Lung (tissue), 12 donors: ENCODE data around the gene RTBDN. TPM values are rescaled to one million over a fixed set of nuclear protein-coding genes. Genes with fewer than 3 reads are reported as not detected.

Experiments
- ATAC-seq: fragments of 200-7000 bp; cut with Tn5 transposase; one replicate; pipeline ENCODE4 v1.9.1; 2020; ENCODE audit warnings: moderate number of reproducible peaks; ENCODE audit not compliant: insufficient read depth, low FRiP score
- DNase-seq, 3 donors: peaks; one replicate each; pipeline ENCODE4 v3.0.0-alpha.2; 2013 to 2017
- H3K27ac ChIP-seq, 2 donors: one replicate each; pipeline ENCODE4 v1.5.1; 2013; ENCODE audit warnings: mild to moderate bottlenecking in 2 of 2, moderate library complexity in 2 of 2, control low read depth in 1 of 2, inconsistent platforms in 1 of 2, low read depth in 1 of 2, low read length in 1 of 2
- H3K27me3 ChIP-seq, 3 donors: one replicate each; pipeline ENCODE4 v1.5.1; 2013; ENCODE audit warnings: low read length in 2 of 3; ENCODE audit not compliant: control insufficient read depth in 3 of 3, insufficient read depth in 3 of 3
- H3K36me3 ChIP-seq, 4 donors: one replicate each; pipeline ENCODE4 v1.5.1; 2013; ENCODE audit warnings: low read length in 4 of 4, mild to moderate bottlenecking in 1 of 4, moderate library complexity in 1 of 4; ENCODE audit not compliant: control insufficient read depth in 4 of 4, insufficient read depth in 4 of 4
- H3K4me1 ChIP-seq, 5 donors: one replicate each; pipeline ENCODE4 v1.5.1; 2013; ENCODE audit warnings: low read length in 5 of 5, mild to moderate bottlenecking in 2 of 5, moderate library complexity in 1 of 5; ENCODE audit not compliant: control insufficient read depth in 5 of 5, insufficient read depth in 5 of 5
- H3K4me3 ChIP-seq: one replicate; pipeline ENCODE4 v1.5.1; 2013; ENCODE audit warnings: mild to moderate bottlenecking, control low read depth, moderate library complexity
- H3K9ac ChIP-seq, 2 donors: one replicate each; pipeline ENCODE4 v1.5.1; 2013; ENCODE audit warnings: low read length in 2 of 2, control low read depth in 1 of 2; ENCODE audit not compliant: insufficient read depth in 1 of 2
- H3K9me3 ChIP-seq, 4 donors: one replicate each; pipeline ENCODE4 v1.5.1; 2013; ENCODE audit warnings: low read length in 3 of 4, mild to moderate bottlenecking in 1 of 4, moderate library complexity in 1 of 4; ENCODE audit not compliant: control insufficient read depth in 4 of 4, insufficient read depth in 3 of 4
- WGBS, 2 donors: extraction: QIAGEN DNeasy Blood & Tissue Kit; methylation state at CpG; one replicate each; pipeline ENCODE4 v1.1.7; 2013; 5-methylcytosine and 5-hydroxymethylcytosine counted together
- polyA plus RNA-seq, 2 donors: library from polyadenylated mRNA; stranded (reverse); fragments of 200-250 nt; gene quantifications; one replicate each; pipeline ENCODE4 v1.2.1, GENCODE V29; 2013
- total RNA-seq, 2 donors: library from RNA; depleted of rRNA in 1 of 2; stranded (reverse); fragments of >200 nt in 1 of 2; gene quantifications; one replicate each; pipeline ENCODE4 v1.2.1, GENCODE V29; 2014 to 2021
- TF ChIP-seq, protein P1 (sequence below): IDR thresholded peaks from 2 replicates; pipeline ENCODE4 v1.5.1; 2012; ENCODE audit warnings: mild to moderate bottlenecking; ENCODE audit errors: control extremely low read depth, extremely low read depth
- donor health status: control.
- donor health status: control.
- donor health status: Bipolar disorder and iron deficiency.
- donor health status: healthy.
- donor health status: DM: yes; HTN: yes; CAD: no.

RTBDN gene
- total and polyA plus RNA-seq, 4 donors, result not detected

- 62 to 67% methylated on average over 70 of the region's 70 CpGs for WGBS, 2 donors
- peak; percentile 67 for ATAC-seq
- no peak overlapping the region for H3K27ac ChIP-seq
- H3K36me3 ChIP-seq, result peaks cover 0 to 17% (median 2%) of the 10 kb centered on the region in 4 donors
- no peak overlapping the region for H3K9ac ChIP-seq
- peaks cover 0 to 4% (median 0%) of the 10 kb centered on the region in 5 donors for H3K4me1 ChIP-seq
- TF ChIP-seq, protein P1, sequence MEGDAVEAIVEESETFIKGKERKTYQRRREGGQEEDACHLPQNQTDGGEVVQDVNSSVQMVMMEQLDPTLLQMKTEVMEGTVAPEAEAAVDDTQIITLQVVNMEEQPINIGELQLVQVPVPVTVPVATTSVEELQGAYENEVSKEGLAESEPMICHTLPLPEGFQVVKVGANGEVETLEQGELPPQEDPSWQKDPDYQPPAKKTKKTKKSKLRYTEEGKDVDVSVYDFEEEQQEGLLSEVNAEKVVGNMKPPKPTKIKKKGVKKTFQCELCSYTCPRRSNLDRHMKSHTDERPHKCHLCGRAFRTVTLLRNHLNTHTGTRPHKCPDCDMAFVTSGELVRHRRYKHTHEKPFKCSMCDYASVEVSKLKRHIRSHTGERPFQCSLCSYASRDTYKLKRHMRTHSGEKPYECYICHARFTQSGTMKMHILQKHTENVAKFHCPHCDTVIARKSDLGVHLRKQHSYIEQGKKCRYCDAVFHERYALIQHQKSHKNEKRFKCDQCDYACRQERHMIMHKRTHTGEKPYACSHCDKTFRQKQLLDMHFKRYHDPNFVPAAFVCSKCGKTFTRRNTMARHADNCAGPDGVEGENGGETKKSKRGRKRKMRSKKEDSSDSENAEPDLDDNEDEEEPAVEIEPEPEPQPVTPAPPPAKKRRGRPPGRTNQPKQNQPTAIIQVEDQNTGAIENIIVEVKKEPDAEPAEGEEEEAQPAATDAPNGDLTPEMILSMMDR, result no peak
- no peak overlapping the region for H3K4me3 ChIP-seq
- peak in 2 of 3 donors; percentile 32 to 61 for DNase-seq
- no peaks in the 10 kb centered on the region for H3K27me3 ChIP-seq
- H3K9me3 ChIP-seq, result peaks cover 0 to 3% (median 0%) of the 10 kb centered on the region in 4 donors
Observed at GRCh38 chr19:12872941-12873890, 38.8 kb upstream of the RTBDN start.

DNA sequence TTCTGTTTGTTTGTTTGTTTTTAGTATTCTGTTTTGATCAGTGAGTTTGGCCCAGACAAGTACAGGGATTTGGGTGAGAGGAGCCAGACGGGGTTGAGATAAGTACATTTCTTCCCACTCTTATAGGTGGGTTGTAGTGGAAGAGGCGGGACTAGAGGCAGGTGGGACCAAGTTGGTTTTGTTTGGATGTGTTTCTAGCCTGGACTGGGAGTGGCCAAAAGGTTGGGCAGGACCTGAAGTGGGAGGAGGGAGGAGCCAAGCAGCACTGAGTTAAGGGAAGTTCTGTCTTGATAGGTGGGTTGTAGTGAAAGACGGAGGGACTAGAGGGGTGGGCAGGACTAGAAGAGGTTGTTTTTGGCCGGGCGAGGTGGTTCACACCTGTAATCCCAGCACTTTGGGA lies 37.9 kb upstream of the RTBDN start:
- TF ChIP-seq, protein P1, result no peak
- no peak for DNase-seq

GRCh38 chr19:12871681-12872080 lies 37.3 kb upstream of the RTBDN start:
- Histone ChIP-seq H3K4me1 (peaks cover 0 to 13% (median 0%) of the 10 kb centered on the region in 5 donors), H3K27ac (no peak overlapping the region), H3K9ac (no peak overlapping the region), H3K9me3 (peaks cover 0 to 3% (median 0%) of the 10 kb centered on the region in 4 donors), H3K4me3 (no peak overlapping the region), H3K27me3 (no peaks in the 10 kb centered on the region), H3K36me3 (peaks cover 0 to 13% (median 0%) of the 10 kb centered on the region in 4 donors)
- ATAC-seq (no peak), DNase-seq (no peak)
- TF ChIP-seq, protein P1, result no peak
- WGBS, 2 donors, result 80 to 89% methylated on average over 3 of the region's 3 CpGs

More for the DNA sequence above, 37.9 kb upstream of the RTBDN start:
- H3K36me3 ChIP-seq, result peaks cover 0 to 13% (median 0%) of the 10 kb centered on the region in 4 donors
- H3K27me3 ChIP-seq, result no peaks in the 10 kb centered on the region
- peaks cover 0 to 3% (median 0%) of the 10 kb centered on the region in 4 donors for H3K9me3 ChIP-seq
- H3K4me1 ChIP-seq, result peaks cover 0 to 9% (median 0%) of the 10 kb centered on the region in 5 donors
- WGBS, 2 donors, result 92 to 96% methylated on average over 5 of the region's 5 CpGs
- no peak overlapping the region for H3K4me3 ChIP-seq
- ATAC-seq, result no peak
- no peak overlapping the region for H3K27ac ChIP-seq
- H3K9ac ChIP-seq, result no peak overlapping the region
